ENCODE results near the gene SIPA1L3. TPM values are rescaled to one million over a fixed set of nuclear protein-coding genes. Genes with fewer than 3 reads are reported as not detected.

SIPA1L3 gene
- total and polyA plus RNA-seq, 9 of the 15 experiments (the other 6 are each of a cell fraction or from before 2014, with no cell fraction given) = 0.01 to 6.1 (median 2.5) TPM

DNA sequence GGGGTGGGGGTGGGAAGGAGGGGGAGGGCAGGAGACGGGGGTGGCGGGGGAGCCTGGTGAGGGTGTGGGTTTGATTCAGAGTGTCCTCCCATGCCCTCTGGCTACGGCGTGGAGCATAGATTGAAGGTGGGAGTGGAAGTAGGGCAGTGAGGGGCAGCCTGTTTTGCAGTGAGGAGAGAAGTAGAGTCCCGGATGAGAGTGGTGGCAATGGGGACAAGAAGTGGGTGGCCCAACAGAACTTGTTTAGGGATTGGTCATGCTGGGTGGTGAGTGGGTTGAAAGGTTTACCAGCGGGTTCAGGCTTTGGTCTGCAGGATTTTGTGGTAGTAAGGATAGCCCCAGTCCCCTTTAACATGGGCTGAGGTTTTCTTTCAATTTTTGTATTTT lies 35.5 kb downstream of the SIPA1L3 start:
- ATAC-seq = no peak
- H3K9me3 ChIP-seq (replicated peaks; ENCODE audit: control insufficient read depth, insufficient read depth, low read depth, low read length) = no peaks in the 10 kb centered on the region
- ChIA-PET CTCF (ENCODE audit: low intra/inter-chr PET ratio) (no interaction called here), POLR2A (interaction anchor here (1.0 to 1.5 kb wide), 2 partner anchors 11 to 13 kb away, joined by 5 to 6 read pairs; no protein-coding TSS in a partner anchor)
- H3K27ac ChIP-seq (ENCODE audit: extremely low read depth, low read depth, low read length) = no peak overlapping the region
- intact Hi-C loops (cut with micrococcal nuclease) (no loop called here), in situ Hi-C loops (cut with MboI) (no loop called here)
- no TSS peak for BruUV-seq (replicated peaks)
- FAIRE-seq = no peak
- no peaks in the 10 kb centered on the region for H3K36me3 ChIP-seq (ENCODE audit: control insufficient read depth, insufficient read depth, low read length)
- peaks cover 8 to 10% of the 10 kb centered on the region in 2 experiments; a peak in 2 of 5 replicates for H3K4me1 ChIP-seq (replicated peaks in 1 of 2; ENCODE audit: control insufficient read depth in 2 of 2, insufficient read depth in 2 of 2, low read length in 2 of 2)
- H3K9ac ChIP-seq (ENCODE audit: insufficient read depth in 1 of 2, low read depth in 2 of 2, low read length in 2 of 2) = no peak overlapping the region
- H3K4me3 ChIP-seq = no peak overlapping the region
- H3K4me2 ChIP-seq (ENCODE audit: insufficient read depth, low read length) = no peak overlapping the region
- DNase-seq (ENCODE audit: extremely low read depth in 1 of 4, low spot score in 3 of 4) = no peak
- no peaks in the 10 kb centered on the region; the same call in 1 of the 2 replicates for H4K20me1 ChIP-seq (replicated peaks; ENCODE audit: control insufficient read depth, insufficient read depth, low read length)
- TF ChIP-seq SNRNP70 (optimal IDR thresholded peaks at IDR 0.05; ENCODE audit: low read depth, low read length) (no peak), ESRRA (IDR thresholded peaks at IDR 0.05; ENCODE audit: borderline replicate concordance, low read depth) (no peak), POLR2AphosphoS5 (IDR thresholded peaks at IDR 0.05; ENCODE audit: control insufficient read depth, insufficient read depth, low read depth, low read length) (no peak), HSF4 (CRISPR knock-in tag; IDR thresholded peaks at IDR 0.05; ENCODE audit: borderline replicate concordance) (no peak), ZNF695 (CRISPR knock-in tag; IDR thresholded peaks at IDR 0.05) (no peak), CCNT2 (IDR thresholded peaks at IDR 0.05; ENCODE audit: borderline replicate concordance, extremely low read depth, insufficient read length, low read depth, low read length) (no peak), EWSR1 (IDR thresholded peaks at IDR 0.05; ENCODE audit: borderline replicate concordance, low read depth, partially characterized antibody) (no peak)
- TF ChIP-seq, protein P1, sequence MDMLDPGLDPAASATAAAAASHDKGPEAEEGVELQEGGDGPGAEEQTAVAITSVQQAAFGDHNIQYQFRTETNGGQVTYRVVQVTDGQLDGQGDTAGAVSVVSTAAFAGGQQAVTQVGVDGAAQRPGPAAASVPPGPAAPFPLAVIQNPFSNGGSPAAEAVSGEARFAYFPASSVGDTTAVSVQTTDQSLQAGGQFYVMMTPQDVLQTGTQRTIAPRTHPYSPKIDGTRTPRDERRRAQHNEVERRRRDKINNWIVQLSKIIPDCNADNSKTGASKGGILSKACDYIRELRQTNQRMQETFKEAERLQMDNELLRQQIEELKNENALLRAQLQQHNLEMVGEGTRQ (CRISPR knock-in tag; IDR thresholded peaks at IDR 0.05) = no peak
- no peaks in the 10 kb centered on the region for H3K9me1 ChIP-seq (ENCODE audit: control insufficient read depth, insufficient read depth, low read length)
- WGBS (ENCODE audit: insufficient coverage, low coverage, missing lambda C conversion rate) = 67% methylated on average over 3 of the region's 6 CpGs
- no peaks in the 10 kb centered on the region for H3K79me2 ChIP-seq (ENCODE audit: control insufficient read depth, insufficient read depth, low read length)
- no peaks in the 10 kb centered on the region for H3K27me3 ChIP-seq (ENCODE audit: control insufficient read depth in 2 of 2, insufficient read depth in 2 of 2, low read length in 2 of 2)
- H2AFZ ChIP-seq (ENCODE audit: low read depth, low read length) = no peak overlapping the region

Measured in K562 (cell line).